Peyer's patch (tissue), 4 donors: ENCODE data around the gene SMG6.

Source experiments
- CTCF ChIP-seq, 6 experiments: fragments of 450-650 bp in 4 of 6; fragments of 200-600 bp in 2 of 6; sonication (generic) in 1 of 6; IDR thresholded peaks; one replicate each; pipeline ENCODE4 v1.5.1; 2017 to 2019; ENCODE audit warnings: antibody characterized with exemption in 6 of 6, mild to moderate bottlenecking in 3 of 6, moderate library complexity in 1 of 6
- POLR2A ChIP-seq, 2 donors: fragments of 450-650 bp; IDR thresholded peaks; one replicate each; pipeline ENCODE4 v1.5.1; 2017; ENCODE audit warnings: antibody characterized with exemption in 2 of 2, mild to moderate bottlenecking in 2 of 2, moderate library complexity in 2 of 2

DNA sequence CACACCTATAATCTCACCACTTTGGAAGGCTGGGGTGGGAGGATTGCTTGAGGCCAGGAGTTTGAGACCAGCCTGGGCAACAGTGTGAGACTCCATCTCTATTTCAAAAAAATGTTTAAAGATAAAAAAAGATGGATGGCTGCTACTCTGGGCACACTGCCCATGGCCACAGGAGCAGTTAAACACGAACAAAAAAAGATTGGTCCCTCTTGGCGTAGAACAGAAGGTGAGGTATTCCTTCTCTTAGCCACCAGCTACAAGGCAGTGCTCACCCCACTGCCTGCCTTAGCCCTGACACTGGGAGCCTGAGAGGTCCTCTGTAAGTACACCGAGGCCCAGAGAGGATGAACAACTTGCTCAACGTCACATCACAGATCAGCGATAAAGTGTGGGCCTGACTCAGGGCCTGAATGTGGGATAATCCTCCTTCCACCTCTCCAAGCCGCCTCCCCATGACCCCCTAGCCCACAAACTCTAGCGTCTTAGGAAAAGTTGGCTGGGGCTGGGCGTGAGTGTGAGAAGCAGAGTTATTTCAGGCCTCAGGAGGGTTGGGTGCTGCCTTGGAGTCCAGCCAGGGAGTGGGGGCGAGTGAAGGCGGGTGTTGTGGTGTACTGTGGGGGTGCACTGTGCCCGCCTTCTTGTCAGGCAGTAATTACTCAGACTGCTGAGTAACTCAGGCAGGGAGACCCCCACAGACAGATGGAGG, 275.9 kb downstream of the SMG6 start:
- TF ChIP-seq CTCF (IDR thresholded peaks at IDR 0.05) = no peak
- TF ChIP-seq POLR2A (IDR thresholded peaks at IDR 0.05) = no peak
